ENCODE results near the gene CACNA2D2. TPM values are rescaled to one million over a fixed set of nuclear protein-coding genes. Genes with fewer than 3 reads are reported as not detected.

Gene CACNA2D2
- total RNA-seq, 2 experiments from 2014 or later = 0.45 to 0.55 TPM

GRCh38 chr3:50378757-50379156 lies 124.7 kb downstream of the CACNA2D2 start:
- no peak for DNase-seq
- CTCF ChIA-PET = no interaction called here
- H3K36me3 Mint-ChIP-seq (ENCODE audit: low read depth) = no peaks in the 10 kb centered on the region

GRCh38 chr3:50378024-50378423 lies 125.4 kb downstream of the CACNA2D2 start:
- CTCF ChIA-PET = no interaction called here
- H3K27me3 Mint-ChIP-seq = no peaks in the 10 kb centered on the region
- no peak overlapping the region for H3K27ac Mint-ChIP-seq

More at GRCh38 chr3:50378757-50379156, 124.7 kb downstream of the CACNA2D2 start:
- no peaks in the 10 kb centered on the region for H3K4me1 Mint-ChIP-seq
- no peaks in the 10 kb centered on the region for H3K9me3 Mint-ChIP-seq
- H3K27ac Mint-ChIP-seq = no peak overlapping the region
- H3K4me3 Mint-ChIP-seq = no peak overlapping the region
- POLR2A ChIA-PET = no interaction called here
- H3K27me3 Mint-ChIP-seq = no peaks in the 10 kb centered on the region

GRCh38 chr3:50375258-50375931 lies 128.0 kb downstream of the CACNA2D2 start:
- no peaks in the 10 kb centered on the region for H3K4me1 Mint-ChIP-seq
- CTCF ChIA-PET = no interaction called here
- no peak overlapping the region for H3K4me3 Mint-ChIP-seq
- no peaks in the 10 kb centered on the region for H3K27me3 Mint-ChIP-seq
- no peak overlapping the region for H3K27ac Mint-ChIP-seq
- POLR2A ChIA-PET = no interaction called here
- H3K9me3 Mint-ChIP-seq = no peaks in the 10 kb centered on the region
- no peak for DNase-seq
- H3K36me3 Mint-ChIP-seq (ENCODE audit: low read depth) = no peaks in the 10 kb centered on the region

More at GRCh38 chr3:50378024-50378423, 125.4 kb downstream of the CACNA2D2 start:
- Mint-ChIP-seq H3K36me3 (ENCODE audit: low read depth) (no peaks in the 10 kb centered on the region), H3K4me3 (no peak overlapping the region), H3K9me3 (no peaks in the 10 kb centered on the region), H3K4me1 (no peaks in the 10 kb centered on the region)
- POLR2A ChIA-PET = no interaction called here
- no peak for DNase-seq

DNA sequence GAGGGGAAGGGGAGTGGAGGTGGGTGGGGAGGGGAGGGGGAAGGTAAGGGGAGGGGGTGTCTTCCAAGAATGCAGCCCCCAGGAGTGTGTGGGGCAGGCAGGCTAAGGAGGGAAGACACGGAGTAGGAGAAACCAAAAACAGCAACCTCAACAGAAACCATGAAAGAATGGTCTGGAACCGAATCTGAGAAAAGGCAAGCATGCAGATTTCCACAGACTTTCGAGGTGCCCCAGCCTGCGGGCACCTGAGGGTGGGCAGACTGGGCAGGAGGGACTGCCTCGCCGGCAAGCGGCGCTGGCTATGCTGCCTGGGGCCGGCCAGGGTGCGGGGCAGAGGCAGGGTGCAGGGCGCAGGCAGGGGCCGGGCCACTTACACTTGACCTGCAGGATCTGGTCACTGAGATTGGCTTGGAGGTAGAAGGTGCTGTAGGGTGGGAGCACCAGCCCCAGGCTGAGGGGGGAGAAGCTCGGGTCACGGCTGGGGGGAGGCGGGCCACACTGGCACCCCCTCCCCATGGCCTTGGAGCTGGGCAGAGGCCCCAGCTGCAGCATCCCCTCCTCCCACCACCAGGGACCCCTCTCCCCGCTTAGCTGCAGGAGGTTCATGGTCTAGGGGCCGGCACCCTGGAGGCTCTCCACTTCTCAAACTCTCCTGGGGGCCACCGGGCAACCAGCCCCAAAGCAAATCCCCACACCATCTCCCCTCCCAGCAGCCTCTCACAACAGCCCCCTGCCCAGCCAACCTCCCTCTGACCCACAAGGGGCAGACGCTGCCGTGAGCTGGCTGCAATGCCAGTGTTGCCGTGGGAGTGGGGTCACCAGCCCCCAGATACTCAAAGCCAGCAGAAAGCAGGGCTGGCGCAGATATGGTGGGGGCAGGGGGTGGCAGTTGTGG lies 128.8 kb downstream of the CACNA2D2 start:
- Mint-ChIP-seq H3K9me3 (no peaks in the 10 kb centered on the region), H3K4me1 (no peaks in the 10 kb centered on the region), H3K36me3 (ENCODE audit: low read depth) (no peaks in the 10 kb centered on the region), H3K27me3 (no peaks in the 10 kb centered on the region), H3K27ac (no peak overlapping the region), H3K4me3 (no peak overlapping the region)
- POLR2A ChIA-PET = no interaction called here
- no peak for DNase-seq
- CTCF ChIA-PET = no interaction called here

GRCh38 chr3:50373146-50374051 lies 130.0 kb downstream of the CACNA2D2 start:
- no peak for DNase-seq
- no peak overlapping the region for H3K27ac Mint-ChIP-seq
- ChIA-PET CTCF (no interaction called here), POLR2A (no interaction called here)
- H3K4me3 Mint-ChIP-seq = no peak overlapping the region
- no peaks in the 10 kb centered on the region for H3K9me3 Mint-ChIP-seq
- H3K27me3 Mint-ChIP-seq = no peaks in the 10 kb centered on the region
- no peaks in the 10 kb centered on the region for H3K4me1 Mint-ChIP-seq
- no peaks in the 10 kb centered on the region for H3K36me3 Mint-ChIP-seq (ENCODE audit: low read depth)

DNA sequence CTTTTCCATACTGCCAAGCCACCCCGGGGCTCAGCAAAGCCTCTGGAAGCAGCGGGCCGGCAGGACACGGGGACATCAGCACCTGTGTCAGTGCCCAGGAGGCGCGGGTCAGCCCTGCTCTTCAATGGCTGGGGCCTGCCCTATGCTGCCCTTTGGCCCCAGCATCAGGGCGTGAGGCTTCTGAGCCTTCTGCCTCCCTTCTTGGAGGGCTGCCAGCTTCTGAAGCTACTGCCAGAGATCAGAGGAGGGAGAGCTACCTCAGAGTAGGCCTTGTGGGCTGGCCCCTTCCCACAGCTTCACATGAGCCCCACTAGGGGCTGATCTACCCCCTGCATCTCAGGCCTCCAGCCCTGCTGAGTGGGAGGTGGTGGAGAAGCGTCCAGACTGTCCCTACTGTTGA lies 131.1 kb downstream of the CACNA2D2 start:
- DNase-seq = no peak
- ChIA-PET CTCF (no interaction called here), POLR2A (no interaction called here)
- Mint-ChIP-seq H3K9me3 (no peaks in the 10 kb centered on the region), H3K27me3 (no peaks in the 10 kb centered on the region), H3K4me3 (no peak overlapping the region), H3K4me1 (no peaks in the 10 kb centered on the region), H3K36me3 (ENCODE audit: low read depth) (no peaks in the 10 kb centered on the region), H3K27ac (no peak overlapping the region)

DNA sequence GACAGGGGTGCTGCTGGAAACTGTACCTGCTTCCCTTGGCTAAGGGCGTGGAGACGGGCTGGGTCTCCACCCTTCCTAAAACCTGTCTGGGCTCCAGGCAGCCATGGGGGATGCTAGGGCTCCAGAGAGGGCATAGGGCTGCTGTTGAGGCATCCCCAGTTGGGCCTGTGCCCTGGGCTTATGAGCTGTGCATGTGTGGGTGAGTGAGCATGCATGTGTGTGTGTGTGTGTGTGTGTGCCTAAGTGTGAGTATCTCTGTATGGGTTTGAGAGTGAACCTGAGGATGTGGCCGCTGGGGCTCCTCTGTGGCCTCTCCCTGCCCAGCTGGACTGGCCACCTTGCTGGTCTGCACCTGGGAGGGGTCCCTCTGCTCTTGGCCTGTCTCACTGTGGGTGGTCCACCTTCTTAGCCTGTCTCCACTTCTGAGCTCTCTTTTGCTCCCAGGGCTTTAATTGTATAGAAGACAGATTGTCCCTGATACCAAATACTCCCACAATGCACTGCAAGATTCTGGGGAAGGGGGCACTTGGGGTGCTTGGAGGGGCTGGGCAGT lies 132.2 kb downstream of the CACNA2D2 start:
- no peak for DNase-seq
- H3K9me3 Mint-ChIP-seq = no peaks in the 10 kb centered on the region
- no peak overlapping the region for H3K4me3 Mint-ChIP-seq
- no peaks in the 10 kb centered on the region for H3K36me3 Mint-ChIP-seq (ENCODE audit: low read depth)
- H3K27me3 Mint-ChIP-seq = no peaks in the 10 kb centered on the region
- H3K4me1 Mint-ChIP-seq = no peaks in the 10 kb centered on the region
- ChIA-PET POLR2A (no interaction called here), CTCF (interaction anchor here (0.8 kb wide), 1 partner anchor 18 kb away, joined by 3 read pairs; no protein-coding TSS in a partner anchor)
- no peak overlapping the region for H3K27ac Mint-ChIP-seq

GRCh38 chr3:50370594-50370993 lies 132.8 kb downstream of the CACNA2D2 start:
- DNase-seq = no peak
- ChIA-PET CTCF (no interaction called here), POLR2A (no interaction called here)
- peaks cover 6% of the 10 kb centered on the region for H3K4me1 Mint-ChIP-seq
- no peaks in the 10 kb centered on the region for H3K27me3 Mint-ChIP-seq
- no peaks in the 10 kb centered on the region for H3K36me3 Mint-ChIP-seq (ENCODE audit: low read depth)
- no peaks in the 10 kb centered on the region for H3K9me3 Mint-ChIP-seq
- H3K4me3 Mint-ChIP-seq = no peak overlapping the region
- no peak overlapping the region for H3K27ac Mint-ChIP-seq

DNA sequence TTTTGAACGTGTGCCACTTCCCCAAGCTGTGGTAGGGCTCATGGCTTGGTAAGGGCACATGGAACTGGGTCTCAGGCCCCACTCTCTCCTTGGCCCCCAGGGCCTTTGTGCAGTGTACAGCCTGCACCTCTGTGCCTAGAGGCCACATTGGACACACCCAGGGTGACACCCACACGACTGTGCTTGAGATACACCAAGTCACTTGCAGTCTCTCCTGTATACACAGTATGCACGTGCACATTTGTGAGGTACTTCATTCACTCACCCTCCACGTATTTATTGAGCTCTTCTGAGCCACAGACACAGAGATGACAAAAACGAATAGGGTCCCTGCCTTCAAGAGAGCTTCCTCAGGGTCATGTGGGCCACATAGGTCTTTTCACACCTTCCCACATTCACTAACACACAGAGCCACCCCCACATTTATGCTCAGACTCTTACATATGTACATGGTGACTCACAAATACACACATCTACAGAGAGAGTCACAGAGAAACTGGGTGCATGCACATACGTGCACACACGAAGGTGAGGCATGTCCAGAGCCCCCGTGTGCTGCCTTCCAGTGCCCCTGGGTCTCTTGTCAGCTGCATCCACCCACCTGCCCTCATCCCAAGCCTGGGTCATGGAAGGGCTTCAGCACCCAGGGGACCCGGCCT lies 134.3 kb downstream of the CACNA2D2 start:
- Mint-ChIP-seq H3K27me3 (no peaks in the 10 kb centered on the region), H3K36me3 (ENCODE audit: low read depth) (no peaks in the 10 kb centered on the region), H3K9me3 (no peaks in the 10 kb centered on the region), H3K4me1 (peaks cover 11% of the 10 kb centered on the region), H3K4me3 (no peak overlapping the region), H3K27ac (no peak overlapping the region)
- no peak for DNase-seq
- POLR2A ChIA-PET = no interaction called here
- CTCF ChIA-PET = no interaction called here

DNA sequence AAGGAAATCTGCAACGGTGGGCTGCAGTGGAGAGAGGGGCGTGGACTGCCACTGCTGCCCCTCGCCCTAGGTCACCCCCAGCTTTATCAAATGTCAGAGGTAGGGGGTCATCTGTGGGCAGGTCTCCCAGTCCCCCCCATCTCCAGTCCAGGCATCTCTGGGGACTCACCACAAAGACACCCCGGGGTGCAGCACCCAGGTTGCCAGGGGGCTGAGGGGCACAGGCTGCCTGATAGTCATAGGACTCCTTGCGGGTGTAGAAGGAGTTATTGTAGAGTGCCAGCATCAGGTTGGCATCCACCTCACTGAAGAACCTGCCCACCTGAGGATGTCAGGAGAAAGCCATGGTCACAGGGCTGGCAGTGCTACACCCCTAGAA lies 137.6 kb downstream of the CACNA2D2 start:
- Mint-ChIP-seq H3K36me3 (ENCODE audit: low read depth) (no peaks in the 10 kb centered on the region), H3K27ac (peak overlapping the region; percentile 64), H3K9me3 (no peaks in the 10 kb centered on the region), H3K27me3 (no peaks in the 10 kb centered on the region), H3K4me1 (peaks cover 11% of the 10 kb centered on the region), H3K4me3 (peak overlapping the region; percentile 75)
- no peak for DNase-seq
- ChIA-PET CTCF (interaction anchor here (1.0 to 5.4 kb wide), 2 partner anchors 16 to 176 kb away, joined by 3 to 31 read pairs; partner anchors contain the start of genes CYB561D2 and NPRL2), POLR2A (interaction anchor here (0.8 to 2.1 kb wide), 4 partner anchors 16 to 203 kb away, joined by 3 to 19 read pairs (median 4); partner anchors contain the start of genes CYB561D2, HEMK1, NPRL2 and RASSF1)

GRCh38 chr3:50365080-50365841 lies 138.2 kb downstream of the CACNA2D2 start:
- ChIA-PET POLR2A (interaction anchor here (0.8 to 2.1 kb wide), 4 partner anchors 15 to 204 kb away, joined by 3 to 19 read pairs (median 4); partner anchors contain the start of genes CYB561D2, HEMK1, NPRL2 and RASSF1), CTCF (interaction anchor here (1.0 to 5.4 kb wide), 2 partner anchors 15 to 177 kb away, joined by 3 to 31 read pairs; partner anchors contain the start of genes CYB561D2 and NPRL2)
- Mint-ChIP-seq H3K27ac (peak overlapping the region; percentile 64), H3K4me1 (peaks cover 11% of the 10 kb centered on the region), H3K27me3 (no peaks in the 10 kb centered on the region), H3K4me3 (peak overlapping the region; percentile 75), H3K36me3 (ENCODE audit: low read depth) (no peaks in the 10 kb centered on the region), H3K9me3 (no peaks in the 10 kb centered on the region)
- DNase-seq = peak; percentile 96
